HG03135 (cell line): Measurements from ENCODE around the gene S1PR3.

Source experiments
- ATAC-seq: cut with Tn5 transposase; IDR thresholded peaks from one replicate; pipeline ENCODE4 v1.9.1; 2021; ENCODE audit warnings: mild to moderate bottlenecking, moderate library complexity; ENCODE audit not compliant: unreplicated experiment

S1PR3 gene

DNA sequence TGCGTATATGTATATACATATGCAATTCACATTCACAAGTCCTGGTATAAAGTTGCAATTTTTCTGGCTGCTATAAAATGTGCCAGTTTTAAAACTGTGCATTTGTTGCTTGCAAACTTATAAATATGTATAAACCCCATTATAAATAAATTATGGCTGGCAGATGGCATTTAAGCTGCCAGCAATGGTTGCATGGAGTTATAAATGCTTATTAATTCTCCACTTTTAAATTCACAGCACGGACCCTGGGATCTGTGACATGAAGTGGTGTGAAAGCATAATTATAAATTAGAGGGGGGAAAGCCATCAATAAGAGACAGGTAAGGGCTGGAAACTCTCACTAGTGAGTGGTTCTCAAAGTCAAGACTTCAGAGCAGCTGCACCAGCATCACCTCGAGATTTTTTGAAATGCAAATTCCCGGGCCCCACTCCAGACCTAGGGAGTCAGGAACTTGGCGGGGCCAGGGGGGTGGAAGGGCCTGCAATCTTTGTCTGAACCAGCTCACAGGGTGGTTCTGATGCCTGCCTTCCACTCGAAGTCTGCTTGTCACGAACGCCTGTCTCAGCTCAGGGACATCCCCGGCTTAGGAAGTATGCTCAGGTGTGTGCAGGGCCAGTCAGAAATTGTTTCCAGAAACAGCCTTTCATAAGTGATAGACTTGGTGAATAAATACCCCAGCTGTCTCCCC lies 16.9 kb downstream of the S1PR3 start:
- ATAC-seq: no peak

- ATAC-seq: no peak
These were observed 17.7 kb downstream of the S1PR3 start for GRCh38 chr9:89008744-89009545.

DNA sequence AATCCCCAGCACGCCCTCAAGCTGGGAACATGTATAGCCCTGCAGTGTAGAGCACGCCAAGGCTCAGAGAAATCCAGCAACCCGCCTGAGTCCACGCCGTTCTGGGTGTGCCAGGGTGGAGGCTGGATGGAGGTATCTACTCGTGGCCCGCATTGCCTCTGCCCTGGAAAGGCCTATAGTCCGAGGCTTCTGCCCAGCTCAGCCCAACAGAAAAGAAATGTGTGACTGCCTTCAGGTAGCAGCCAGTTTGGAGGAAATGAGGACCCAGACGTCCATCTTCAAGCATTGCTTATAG lies 18.2 kb downstream of the S1PR3 start:
- no peak for ATAC-seq

- no peak for ATAC-seq
These were observed 18.8 kb downstream of the S1PR3 start for GRCh38 chr9:89010056-89010455.

- ATAC-seq: no peak
These were observed 19.4 kb downstream of the S1PR3 start for GRCh38 chr9:89010526-89011111.

DNA sequence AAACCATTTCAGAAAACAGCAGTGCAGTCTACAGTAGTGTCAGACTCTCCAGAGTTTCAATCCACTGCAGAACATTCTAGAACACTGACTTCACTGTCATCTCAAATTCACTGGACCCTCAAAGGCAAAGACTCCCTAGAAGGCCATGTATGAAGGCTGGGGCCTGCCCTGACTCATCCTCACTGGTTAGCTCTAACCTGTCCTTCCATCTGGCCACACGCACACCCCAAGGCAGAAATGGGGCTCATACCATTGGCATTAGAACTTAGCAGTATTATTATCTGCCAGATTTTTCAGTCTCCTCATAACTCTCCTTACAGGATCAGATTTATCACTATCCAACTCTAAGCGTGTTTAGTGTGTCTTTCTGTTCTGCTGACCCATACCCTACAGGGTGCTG lies 20.4 kb downstream of the S1PR3 start:
- ATAC-seq: no peak

GRCh38 chr9:89012294-89013042 lies 21.2 kb downstream of the S1PR3 start:
- ATAC-seq: no peak

GRCh38 chr9:89013660-89014059 lies 22.4 kb downstream of the S1PR3 start:
- ATAC-seq: no peak

GRCh38 chr9:89014153-89014552 lies 22.9 kb downstream of the S1PR3 start:
- ATAC-seq: no peak

DNA sequence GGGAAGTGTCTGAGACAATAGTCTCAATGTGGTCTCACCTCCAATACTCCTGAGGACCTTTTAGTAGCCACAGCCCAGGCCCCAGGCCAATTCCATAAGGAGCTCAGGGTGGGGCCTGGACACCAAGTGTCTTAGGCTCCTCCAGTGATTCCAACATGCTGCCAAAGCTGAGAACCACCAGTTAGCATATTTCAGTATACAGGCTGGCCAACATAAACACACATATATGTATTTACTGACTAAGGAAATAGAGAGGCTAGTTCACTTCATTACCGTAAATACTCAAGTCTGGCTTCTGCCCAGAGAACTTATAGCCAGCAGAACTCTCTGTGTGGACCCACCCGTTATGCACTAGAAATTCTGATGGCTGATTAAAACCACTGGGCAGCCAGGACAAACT lies 24.1 kb downstream of the S1PR3 start:
- no peak for ATAC-seq

GRCh38 chr9:89020754-89021153 lies 29.5 kb downstream of the S1PR3 start:
- ATAC-seq: no peak

DNA sequence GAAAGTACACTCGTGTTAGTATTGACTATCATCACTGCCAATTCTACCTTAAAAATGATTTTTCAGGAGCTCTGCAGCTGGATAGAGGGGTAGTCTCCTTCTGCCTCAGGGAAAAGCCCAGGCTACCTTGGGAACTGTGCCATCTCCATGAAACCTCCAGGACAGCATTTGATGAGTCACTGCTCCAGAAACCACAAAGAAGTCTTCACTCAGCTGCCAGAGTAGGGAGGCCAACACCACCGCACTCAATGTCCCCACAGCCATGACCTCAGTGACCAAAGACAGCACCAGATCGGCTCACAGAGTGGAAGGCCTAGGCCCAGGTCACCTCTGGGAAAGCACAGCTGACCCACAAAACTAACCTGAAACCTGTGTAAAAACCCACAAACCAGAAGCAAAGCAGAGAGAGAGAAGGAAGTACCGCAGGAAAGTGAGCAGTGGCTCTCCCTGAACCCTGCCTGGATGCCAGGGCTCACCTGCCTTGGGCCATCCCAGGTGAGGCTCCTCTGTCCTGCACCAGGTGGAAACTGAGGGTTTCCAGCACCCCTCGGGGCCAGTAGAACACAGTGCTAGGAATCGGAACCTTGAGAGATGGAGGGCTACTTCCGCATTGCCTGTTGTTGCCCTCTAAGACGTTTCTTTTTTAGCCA lies 30.0 kb downstream of the S1PR3 start:
- no peak for ATAC-seq

DNA sequence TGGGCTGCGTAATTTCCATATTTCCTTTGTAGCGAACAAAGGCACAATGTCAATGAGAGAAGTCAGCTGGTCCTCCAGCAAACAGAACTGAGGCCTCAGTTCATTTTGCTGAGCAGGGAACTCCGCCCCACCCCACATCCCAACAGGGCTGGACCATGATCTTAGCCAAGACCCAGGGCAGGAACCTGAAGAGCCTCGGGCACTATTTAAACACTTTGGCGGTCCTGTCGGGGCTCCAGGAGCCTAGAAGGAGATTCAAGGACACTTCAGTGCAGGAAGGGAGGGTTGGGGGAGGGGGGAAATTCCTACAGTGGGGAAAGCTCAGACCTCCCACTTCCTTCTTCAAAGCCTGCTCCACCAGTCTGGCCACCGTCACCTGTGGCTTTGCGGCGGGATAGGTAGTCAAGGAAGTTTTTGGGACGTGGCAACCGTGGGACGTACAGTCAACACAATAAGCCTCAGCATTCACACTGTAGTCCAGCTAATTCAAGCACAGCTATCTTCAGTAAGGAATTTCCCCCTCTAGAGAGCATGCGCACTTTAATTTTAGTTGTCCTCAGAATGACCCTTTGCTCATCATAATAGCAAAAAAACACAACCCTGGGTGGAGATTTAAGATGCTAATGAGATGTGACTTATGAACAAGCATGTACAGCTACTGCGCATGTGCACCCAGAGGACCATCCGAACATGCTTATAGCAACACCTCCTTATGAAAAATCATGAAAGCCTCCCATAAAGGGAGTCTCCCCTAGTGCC lies 30.9 kb downstream of the S1PR3 start:
- ATAC-seq: no peak

GRCh38 chr9:89022902-89023301 lies 31.6 kb downstream of the S1PR3 start:
- ATAC-seq: no peak

DNA sequence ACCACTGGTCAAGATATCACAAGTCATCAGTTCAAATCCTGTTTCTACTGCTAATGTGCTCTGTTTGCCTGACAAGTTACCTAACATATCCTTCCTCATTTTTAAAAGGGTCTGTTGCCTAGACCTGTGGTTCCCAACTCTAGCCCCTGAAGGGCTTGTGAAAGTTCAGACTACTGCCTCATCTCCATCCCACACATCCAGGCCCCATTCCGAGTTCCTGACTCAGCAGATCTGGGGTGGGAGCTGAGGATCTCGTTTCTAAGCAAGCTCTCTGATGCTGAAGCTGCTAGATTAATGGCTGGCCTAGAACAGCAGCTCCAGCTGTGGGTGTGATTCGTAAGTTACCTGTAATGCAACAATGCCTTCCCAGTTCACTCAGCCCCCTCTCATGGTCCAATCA lies 32.5 kb downstream of the S1PR3 start:
- ATAC-seq: no peak

DNA sequence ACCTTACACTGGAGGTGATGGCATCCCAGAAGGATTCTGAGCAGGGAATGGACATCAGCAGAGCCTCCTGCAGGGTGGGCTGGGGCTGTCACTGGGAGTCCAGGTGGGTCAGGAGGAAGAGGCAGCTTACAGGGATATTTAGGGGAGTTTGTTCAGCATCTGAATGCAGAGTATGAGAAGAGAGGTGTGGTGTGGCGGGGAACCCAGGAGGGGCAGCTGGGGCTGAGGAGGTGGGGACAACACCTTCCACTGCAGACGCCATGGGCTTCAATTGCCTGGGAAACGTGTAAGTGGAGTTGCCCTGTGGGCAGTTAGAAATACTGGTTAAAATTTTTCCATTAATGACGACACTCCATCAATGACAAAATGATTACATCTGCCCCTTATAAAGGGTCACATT lies 33.5 kb downstream of the S1PR3 start:
- no peak for ATAC-seq

- no peak for ATAC-seq
These were observed 34.3 kb downstream of the S1PR3 start for GRCh38 chr9:89025553-89025952.

DNA sequence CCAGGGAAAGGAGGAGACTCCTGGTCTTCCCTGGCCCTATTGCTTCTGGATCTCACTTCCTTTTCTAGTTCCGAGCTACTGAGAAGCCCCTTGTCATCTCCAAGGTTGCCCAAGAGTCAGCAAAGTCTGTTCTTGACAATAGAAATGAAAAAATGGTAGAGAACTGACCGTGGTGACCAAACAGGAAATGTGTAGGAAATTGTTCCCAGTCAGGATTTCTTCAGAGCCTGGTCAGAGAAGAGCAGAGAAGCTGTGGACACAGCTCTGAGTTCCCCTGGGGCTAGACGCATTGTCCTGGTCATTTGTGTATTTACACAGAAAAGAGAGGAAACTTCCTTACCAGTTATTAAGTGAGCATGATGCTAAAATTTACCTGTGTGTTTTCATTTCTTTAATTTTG lies 35.6 kb downstream of the S1PR3 start:
- no peak for ATAC-seq

DNA sequence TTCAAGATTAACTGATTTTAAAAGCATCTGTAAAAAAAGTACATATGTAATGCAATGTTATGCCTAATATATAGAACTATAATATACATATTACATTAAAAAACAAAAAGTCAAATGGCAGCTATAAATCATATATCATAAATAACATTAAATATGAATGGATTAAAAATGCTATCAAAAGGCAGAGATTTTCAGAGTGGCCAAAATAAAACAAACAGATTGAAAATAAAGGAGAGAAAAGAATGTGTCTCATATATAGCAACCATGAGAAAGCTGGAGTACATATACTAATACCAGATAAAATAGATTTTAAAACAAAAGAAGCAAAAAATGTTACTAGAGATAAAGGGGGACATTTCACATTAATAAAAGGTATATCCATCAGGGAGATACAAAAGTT lies 38.5 kb downstream of the S1PR3 start:
- ATAC-seq: no peak

- no peak for ATAC-seq
These were observed 40.9 kb downstream of the S1PR3 start for GRCh38 chr9:89032173-89032572.
